Mesodermal cell (in vitro differentiated cells): ENCODE results near the gene PLCE1.
A peak's percentile ranks its signal among the peaks of the same experiment; 100 is the strongest.
"Not testable (repeated sequence)": the region's sequence is repeated elsewhere in the genome, so short reads cannot be mapped to it uniquely, and the experiment has no call there.

Experiments
- H3K27ac ChIP-seq: 2 replicates; pipeline ENCODE4 v1.7.0; 2013; ENCODE audit warnings: mild to moderate bottlenecking, low read depth, low read length, moderate library complexity; ENCODE audit not compliant: severe bottlenecking
- H3K36me3 ChIP-seq: 2 replicates; pipeline ENCODE4 v1.7.1; 2013; ENCODE audit warnings: mild to moderate bottlenecking, low read length, moderate library complexity; ENCODE audit not compliant: control insufficient read depth, insufficient read depth
- H3K4me1 ChIP-seq: one replicate; pipeline ENCODE4 v1.7.1; 2013; ENCODE audit warnings: mild to moderate bottlenecking, low read length; ENCODE audit not compliant: insufficient read depth, control insufficient read depth, poor library complexity, severe bottlenecking
- H3K4me3 ChIP-seq: 2 replicates; pipeline ENCODE4 v1.7.0; 2013; ENCODE audit warnings: low read length, control low read depth, mild to moderate bottlenecking; ENCODE audit not compliant: insufficient read depth, poor library complexity, severe bottlenecking; ENCODE audit errors: extremely low read depth
- H3K9me3 ChIP-seq: 2 replicates; pipeline ENCODE4 v1.7.1; 2013; ENCODE audit warnings: mild to moderate bottlenecking, low read length, moderate library complexity; ENCODE audit not compliant: control insufficient read depth
- WGBS, 2 experiments: methylation state at CpG; one replicate each; pipeline ENCODE4 v1.1.5; 2013; ENCODE audit warnings: missing lambda C conversion rate in 2 of 2; ENCODE audit not compliant: insufficient coverage in 2 of 2; 5-methylcytosine and 5-hydroxymethylcytosine counted together

Gene PLCE1

DNA sequence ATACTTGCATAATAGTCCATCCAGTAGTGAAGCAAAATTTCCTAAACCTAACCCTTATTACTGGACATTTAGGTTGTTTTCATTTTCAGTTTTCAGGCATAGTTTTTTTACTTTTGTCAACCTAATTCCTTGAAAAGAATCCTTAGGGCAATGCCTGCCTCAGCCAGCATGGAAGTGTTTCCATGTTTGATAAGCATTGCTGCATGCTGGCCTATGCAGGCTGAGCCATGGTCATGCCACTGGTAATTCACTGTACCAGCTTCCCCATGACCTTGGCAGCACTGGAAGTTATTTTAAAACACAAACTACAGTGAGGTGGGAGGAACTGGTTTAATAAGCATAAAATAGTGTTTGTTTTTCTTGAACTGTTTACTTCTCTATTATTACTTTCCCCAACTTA is 27.8 kb upstream of the PLCE1 start:
- no peaks in the 10 kb centered on the region for H3K9me3 ChIP-seq
- no peak overlapping the region for H3K4me3 ChIP-seq
- H3K4me1 ChIP-seq, result no peaks in the 10 kb centered on the region
- H3K27ac ChIP-seq, result no peak overlapping the region
- H3K36me3 ChIP-seq, result no peaks in the 10 kb centered on the region

DNA sequence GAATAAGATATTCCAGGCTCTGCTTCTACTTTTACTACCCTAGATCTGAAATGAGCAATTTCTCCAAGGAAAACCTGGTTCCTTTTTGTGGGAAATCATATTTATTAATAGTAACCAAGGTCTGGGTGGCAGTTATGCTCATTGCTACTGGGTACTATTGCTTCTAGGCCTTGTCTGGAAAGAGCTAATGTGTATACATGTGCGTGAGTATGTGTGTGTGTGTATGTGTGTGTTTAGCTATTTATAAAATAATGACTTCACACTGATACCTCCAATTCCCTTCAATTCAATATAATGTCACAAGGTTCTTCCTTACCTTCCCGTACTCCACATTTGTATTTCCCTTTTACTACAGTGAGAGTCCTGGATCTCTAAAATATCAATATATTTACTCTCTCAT is 26.0 kb upstream of the PLCE1 start:
- H3K4me3 ChIP-seq, result no peak overlapping the region
- no peak overlapping the region for H3K27ac ChIP-seq
- WGBS, 2 experiments, result no CpG with 5 or more reads among the region's 2 CpGs

DNA sequence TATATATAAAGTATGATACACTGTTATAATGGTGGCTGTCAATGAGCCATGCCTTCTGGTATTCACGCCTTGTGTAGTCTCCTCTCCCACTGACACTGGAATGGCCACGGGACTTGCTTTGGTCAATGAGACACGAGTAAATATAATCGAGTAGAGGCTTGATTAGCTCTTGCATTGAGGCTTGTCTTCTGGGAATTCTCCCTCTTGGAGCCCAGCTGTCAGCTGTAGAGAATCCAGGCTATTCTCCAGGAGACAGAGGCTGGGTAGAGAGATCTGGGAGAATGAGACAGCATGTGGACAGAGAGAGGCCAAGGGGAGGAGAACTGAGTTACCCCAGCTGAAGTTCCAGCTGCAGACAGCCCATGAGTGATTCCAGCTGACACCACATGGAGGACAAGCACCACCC is 25.2 kb upstream of the PLCE1 start:
- no peak overlapping the region for H3K27ac ChIP-seq
- H3K4me3 ChIP-seq, result no peak overlapping the region
- WGBS, 2 experiments, result 86 to 91% methylated on average over 4 of the region's 4 CpGs
- no peaks in the 10 kb centered on the region for H3K4me1 ChIP-seq
- H3K9me3 ChIP-seq, result no peaks in the 10 kb centered on the region
- H3K36me3 ChIP-seq, result no peaks in the 10 kb centered on the region

More for the DNA sequence above, 26.0 kb upstream of the PLCE1 start:
- Histone ChIP-seq H3K9me3 (no peaks in the 10 kb centered on the region), H3K4me1 (no peaks in the 10 kb centered on the region), H3K36me3 (no peaks in the 10 kb centered on the region)

DNA sequence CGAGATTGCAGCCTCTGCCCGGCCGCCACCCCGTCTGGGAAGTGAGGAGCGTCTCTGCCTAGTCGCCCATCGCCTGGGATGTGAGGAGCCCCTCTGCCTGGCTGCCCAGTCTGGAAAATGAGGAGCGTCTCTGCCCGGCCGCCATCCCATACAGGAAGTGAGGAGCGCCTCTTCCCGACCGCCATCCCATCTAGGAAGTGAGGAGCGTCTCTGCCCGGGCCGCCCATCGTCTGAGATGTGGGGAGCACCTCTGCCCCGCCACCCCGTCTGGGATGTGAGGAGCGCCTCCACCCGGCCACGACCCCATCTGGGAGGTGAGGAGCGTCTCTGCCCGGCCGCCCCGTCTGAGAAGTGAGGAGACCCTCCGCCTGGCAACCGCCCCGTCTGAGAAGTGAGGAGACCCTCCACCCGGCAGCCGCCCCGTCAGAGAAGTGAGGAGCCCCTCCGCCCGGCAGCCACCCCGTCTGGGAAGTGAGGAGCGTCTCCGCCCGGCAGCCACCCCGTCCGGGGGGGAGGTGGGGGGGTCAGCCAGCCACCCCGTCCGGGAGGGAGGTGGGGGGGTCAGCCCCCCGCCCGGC is 23.2 kb upstream of the PLCE1 start:
- WGBS, 2 experiments, result 92 to 98% methylated on average over 8 to 19 of the region's 44 CpGs
- not testable (repeated sequence) for H3K4me3 ChIP-seq, H3K9me3 ChIP-seq, H3K27ac ChIP-seq, H3K36me3 ChIP-seq, H3K4me1 ChIP-seq

DNA sequence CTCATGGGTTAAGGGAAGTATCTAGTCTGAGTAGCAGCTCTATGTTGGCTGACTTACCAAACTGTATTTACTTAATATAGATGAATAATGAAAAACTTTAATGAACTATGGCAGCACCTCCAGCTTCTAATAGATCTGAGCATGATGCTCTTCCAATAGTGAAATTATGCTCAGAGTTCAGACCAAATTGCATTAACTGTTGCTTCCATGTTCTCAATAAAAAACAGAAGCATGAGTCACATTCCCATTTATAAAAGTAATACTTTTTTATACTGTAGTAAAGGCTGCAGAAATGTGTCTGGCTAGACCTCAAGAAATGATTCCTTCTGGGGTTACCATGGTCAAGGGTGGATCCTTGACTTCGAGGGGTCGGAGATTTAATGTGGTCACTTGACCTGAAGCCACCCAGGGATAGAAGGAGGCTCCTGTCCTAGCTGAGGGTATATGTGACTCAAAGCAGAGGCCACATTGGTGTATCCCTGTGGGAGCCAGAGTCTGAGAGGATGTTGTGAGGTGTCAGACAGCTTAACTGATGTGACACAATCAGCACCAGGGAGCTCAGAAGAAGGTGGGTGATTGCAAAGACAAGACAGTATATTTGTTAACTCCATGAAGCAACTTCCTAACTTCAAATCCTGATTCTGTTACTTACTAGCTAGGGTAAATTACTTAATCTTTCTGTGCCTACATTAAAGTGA is 19.8 kb upstream of the PLCE1 start:
- 86 to 100% methylated on average over 2 of the region's 2 CpGs for WGBS, 2 experiments
- Histone ChIP-seq H3K4me3 (no peak overlapping the region), H3K4me1 (no peaks in the 10 kb centered on the region), H3K27ac (no peak overlapping the region), H3K36me3 (no peaks in the 10 kb centered on the region), H3K9me3 (no peaks in the 10 kb centered on the region)

DNA sequence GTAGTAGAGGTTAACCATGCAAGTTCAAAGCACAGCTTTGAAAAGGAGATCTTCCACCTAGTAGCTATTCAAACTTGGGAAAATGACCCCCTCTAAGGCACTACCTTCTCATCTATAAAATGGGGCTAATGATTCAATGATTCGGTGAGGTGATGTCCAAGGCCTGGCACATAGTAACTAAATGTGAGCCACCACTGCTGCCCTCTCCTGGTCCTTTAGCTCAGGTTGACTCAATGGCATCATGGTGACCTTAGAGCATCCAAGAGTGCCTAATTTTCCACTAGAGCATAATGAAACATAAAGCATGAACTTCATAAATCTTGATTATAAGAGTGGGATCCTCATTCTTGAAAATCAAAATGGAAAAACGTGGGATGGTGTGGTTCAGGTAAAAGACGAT is 16.3 kb upstream of the PLCE1 start:
- Histone ChIP-seq H3K9me3 (no peaks in the 10 kb centered on the region), H3K27ac (no peak overlapping the region), H3K4me1 (no peaks in the 10 kb centered on the region), H3K36me3 (no peaks in the 10 kb centered on the region), H3K4me3 (no peak overlapping the region)
- 67 to 81% methylated on average over 2 to 3 of the region's 3 CpGs for WGBS, 2 experiments

DNA sequence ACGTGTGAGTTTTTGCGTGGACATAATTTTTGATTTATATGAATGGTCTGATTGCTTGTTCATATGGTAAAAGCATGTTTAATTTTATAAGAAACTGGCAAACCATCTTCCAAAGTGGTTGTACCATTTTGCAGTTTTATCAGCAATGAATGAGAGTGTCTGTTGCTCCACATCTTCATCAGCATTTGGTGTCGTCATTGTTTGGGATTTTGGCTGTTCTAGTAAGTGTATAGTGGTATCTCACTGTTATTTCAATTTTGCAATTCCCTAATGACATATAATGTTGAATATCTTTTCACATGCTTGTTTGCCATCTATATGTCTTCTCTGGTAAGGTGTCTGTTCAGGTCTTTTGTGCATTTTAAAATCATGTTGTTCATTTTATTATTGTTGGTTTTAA is 13.2 kb upstream of the PLCE1 start:
- no peaks in the 10 kb centered on the region for H3K36me3 ChIP-seq
- H3K4me3 ChIP-seq, result no peak overlapping the region
- H3K9me3 ChIP-seq, result no peaks in the 10 kb centered on the region
- H3K4me1 ChIP-seq, result no peaks in the 10 kb centered on the region
- WGBS, 2 experiments, result 100% methylated on average over 1 of the region's 3 CpGs; no CpG with 5 or more reads in 1 of the 2 experiments
- H3K27ac ChIP-seq, result no peak overlapping the region

DNA sequence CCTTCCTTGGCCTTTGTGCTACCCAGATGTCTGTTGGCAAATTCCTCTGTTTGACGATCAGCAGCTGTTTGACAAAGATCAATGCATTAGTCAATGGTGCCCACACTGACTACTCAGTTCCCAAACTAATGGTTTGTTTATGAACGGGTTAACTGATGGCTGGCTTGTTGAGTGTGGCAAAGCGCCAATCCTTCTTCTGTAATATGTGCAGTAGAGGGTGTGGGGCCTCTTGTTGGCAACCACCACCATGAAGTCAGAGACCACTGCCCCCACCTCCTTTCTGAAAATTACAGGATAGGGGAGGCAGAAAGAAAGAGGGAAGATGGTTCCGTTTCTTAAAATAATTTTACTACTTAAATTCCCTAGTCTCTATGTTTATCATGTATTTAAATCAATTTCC is 2.6 kb upstream of the PLCE1 start:
- H3K27ac ChIP-seq, result peak overlapping the region; percentile 95
- no peaks in the 10 kb centered on the region for H3K9me3 ChIP-seq
- peaks cover 28% of the 10 kb centered on the region for H3K4me1 ChIP-seq
- H3K36me3 ChIP-seq, result no peaks in the 10 kb centered on the region
- 83 to 100% methylated on average over 1 to 2 of the region's 4 CpGs for WGBS, 2 experiments
- H3K4me3 ChIP-seq, result no peak overlapping the region

DNA sequence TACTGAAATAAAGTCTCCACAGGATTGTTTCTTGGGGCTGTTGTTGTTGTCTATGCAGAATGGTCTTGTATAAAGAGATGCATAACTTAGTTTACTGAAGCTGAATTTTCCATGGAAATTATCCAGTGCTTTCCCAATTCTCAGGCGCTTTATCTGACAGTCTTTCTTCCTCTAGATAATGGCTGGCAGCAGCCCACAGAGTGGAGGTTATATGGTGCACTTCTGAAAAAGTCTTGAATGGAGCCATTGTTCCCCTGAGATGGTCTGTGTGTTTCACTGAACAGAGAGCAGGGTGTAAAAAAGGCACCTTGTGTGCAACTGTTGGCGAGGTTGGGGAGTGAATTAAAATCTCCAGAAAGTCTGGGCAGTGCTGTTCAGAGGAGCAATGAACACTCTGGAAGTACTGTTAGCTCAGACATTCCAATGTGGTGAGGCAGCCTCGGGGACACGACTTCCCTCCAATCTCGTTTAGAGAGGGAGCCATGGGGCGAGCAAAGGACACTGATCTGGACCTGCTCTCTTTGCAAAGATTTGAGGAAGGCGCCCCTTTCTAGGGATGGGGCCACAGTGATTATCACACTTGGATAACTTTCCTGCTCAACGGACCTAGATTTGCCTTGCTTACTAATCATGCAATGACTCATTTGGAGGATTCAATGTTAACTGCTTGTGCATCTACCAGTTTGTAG is 2.0 kb upstream of the PLCE1 start:
- H3K9me3 ChIP-seq, result no peaks in the 10 kb centered on the region
- no peaks in the 10 kb centered on the region for H3K36me3 ChIP-seq
- H3K4me3 ChIP-seq, result no peak overlapping the region
- WGBS, 2 experiments, result 14 to 18% methylated on average over 7 of the region's 8 CpGs
- H3K27ac ChIP-seq, result peak overlapping the region; percentile 95
- H3K4me1 ChIP-seq, result peaks cover 28% of the 10 kb centered on the region

DNA sequence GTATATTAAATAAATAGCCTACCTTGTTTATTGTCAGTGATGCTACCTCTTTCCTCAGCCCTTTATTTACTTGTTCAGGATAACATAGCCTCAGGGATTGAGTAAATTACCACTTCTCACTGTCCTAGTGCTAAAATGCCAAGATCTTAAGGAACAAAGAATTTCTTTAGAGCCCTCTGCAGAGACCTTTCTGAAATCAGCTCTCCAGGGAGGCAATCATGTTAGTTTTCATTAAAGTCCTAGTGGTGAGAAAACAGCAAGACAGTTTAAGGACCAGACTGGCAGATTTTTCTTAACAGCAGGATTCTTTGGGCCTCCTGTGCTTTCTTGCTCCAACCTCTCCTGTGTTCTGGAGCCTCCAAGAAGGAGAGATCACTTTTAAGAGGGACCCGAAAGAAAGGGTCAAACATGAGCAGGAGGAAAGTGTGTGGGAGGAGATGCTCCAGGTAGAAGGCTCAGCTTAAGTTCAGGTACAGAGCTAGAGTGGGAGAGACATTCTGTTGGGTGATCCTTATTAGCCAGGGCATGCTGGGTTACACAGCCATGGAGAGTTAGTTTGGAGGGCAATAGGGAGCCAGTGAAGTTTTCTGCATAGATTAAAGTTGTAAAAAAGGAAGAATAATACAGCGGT is 1.2 kb upstream of the PLCE1 start:
- Histone ChIP-seq H3K27ac (peak overlapping the region; percentile 95), H3K9me3 (no peaks in the 10 kb centered on the region), H3K36me3 (no peaks in the 10 kb centered on the region), H3K4me3 (no peak overlapping the region), H3K4me1 (peaks cover 28% of the 10 kb centered on the region)
- whole genome bisulfite sequencing, 2 experiments, result 53 to 80% methylated on average over 2 of the region's 2 CpGs

DNA sequence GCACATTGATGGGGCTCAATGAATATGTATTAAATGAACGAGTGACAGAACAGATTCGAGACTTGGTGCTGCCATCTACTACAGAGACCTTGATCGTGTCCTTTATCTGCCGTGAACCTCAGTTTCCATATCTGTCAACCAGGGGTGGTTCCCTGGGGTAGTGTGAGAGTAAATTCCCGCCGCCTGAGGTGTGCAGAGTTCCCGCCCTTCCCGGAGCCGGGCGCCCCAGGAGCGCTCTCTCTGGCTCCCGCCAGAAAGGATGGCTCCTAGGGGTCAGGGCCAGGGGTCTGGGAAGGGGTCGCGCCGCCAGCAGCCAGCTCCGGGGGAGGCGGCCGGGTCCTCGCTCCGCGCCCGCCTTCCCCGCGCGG is 333 bp upstream of the PLCE1 start:
- WGBS, 2 experiments, result 0 to 3% methylated on average over 5 to 13 of the region's 25 CpGs
- no peak overlapping the region for H3K27ac ChIP-seq

More for the DNA sequence above, 333 bp upstream of the PLCE1 start:
- no peaks in the 10 kb centered on the region for H3K36me3 ChIP-seq
- H3K9me3 ChIP-seq, result no peaks in the 10 kb centered on the region
- peak overlapping the region; percentile 55 for H3K4me3 ChIP-seq
- H3K4me1 ChIP-seq, result peaks cover 28% of the 10 kb centered on the region
